DOHH2 (cell line): ENCODE results near the gene NSMF.

ENCODE experiments used
- H3F3A ChIP-seq: fragments of 200-600 bp; sonication (generic), shearing (Covaris generic); 2 replicates; pipeline ENCODE4 v1.6.0; 2016; ENCODE audit warnings: antibody characterized with exemption, mild to moderate bottlenecking; ENCODE audit not compliant: control insufficient read depth, insufficient read depth
- H3K27ac ChIP-seq: fragments of 200-600 bp; sonication (generic); 2 replicates; pipeline ENCODE4 v1.5.1; 2014; ENCODE audit warnings: low read depth, mild to moderate bottlenecking, low read length, moderate library complexity
- H3K27me3 ChIP-seq: fragments of 200-600 bp; sonication (generic); 2 replicates; pipeline ENCODE4 v1.6.1; 2014; ENCODE audit warnings: mild to moderate bottlenecking, low read length, mixed read lengths; ENCODE audit not compliant: control insufficient read depth
- H3K36me3 ChIP-seq: fragments of 200-600 bp; sonication (generic); 2 replicates; pipeline ENCODE4 v1.6.1; 2014; ENCODE audit warnings: mild to moderate bottlenecking, low read length, moderate library complexity, mixed read lengths; ENCODE audit not compliant: control insufficient read depth
- H3K4me1 ChIP-seq: fragments of 200-600 bp; sonication (generic); 2 replicates; pipeline ENCODE4 v1.6.1; 2014; ENCODE audit warnings: mild to moderate bottlenecking, low read length, mixed read lengths; ENCODE audit not compliant: control insufficient read depth
- H3K4me2 ChIP-seq: fragments of 200-600 bp; sonication (generic); 2 replicates; pipeline ENCODE4 v1.6.0; 2014; ENCODE audit warnings: mild to moderate bottlenecking, low read length, moderate library complexity
- H3K4me3 ChIP-seq: fragments of 200-600 bp; sonication (generic); 2 replicates; pipeline ENCODE4 v1.5.1; 2014; ENCODE audit warnings: mild to moderate bottlenecking, low read length, mixed read lengths
- H3K79me2 ChIP-seq: fragments of 200-600 bp; sonication (generic); 2 replicates; pipeline ENCODE4 v1.6.1; 2014; ENCODE audit warnings: mild to moderate bottlenecking, low read length, mixed read lengths; ENCODE audit not compliant: control insufficient read depth
- H3K9me2 ChIP-seq: fragments of 200-600 bp; sonication (generic); replicated peaks from 2 replicates; pipeline ENCODE4 v1.6.1; 2014; ENCODE audit warnings: mild to moderate bottlenecking, low read length, mixed read lengths; ENCODE audit not compliant: control insufficient read depth
- H3K9me3 ChIP-seq: fragments of 200-600 bp; sonication (generic); 2 replicates; pipeline ENCODE4 v1.6.1; 2014; ENCODE audit warnings: antibody characterized with exemption, low read length, mixed read lengths; ENCODE audit not compliant: control insufficient read depth, insufficient read depth
- H4K20me1 ChIP-seq: fragments of 200-600 bp; sonication (generic); 2 replicates; pipeline ENCODE4 v1.6.0; 2014; ENCODE audit warnings: low read depth, mild to moderate bottlenecking, antibody characterized with exemption, low read length, moderate library complexity; ENCODE audit not compliant: control insufficient read depth, insufficient read depth
- EZH2phosphoT487 ChIP-seq: fragments of 200-600 bp; sonication (generic); IDR thresholded peaks from 2 replicates; pipeline ENCODE4 v1.6.1; 2017; ENCODE audit warnings: borderline replicate concordance, mild to moderate bottlenecking, antibody characterized with exemption, low read length, moderate library complexity, mixed read lengths
- TF ChIP-seq, protein P1 (sequence below): fragments of 200-600 bp; sonication (generic); IDR thresholded peaks from one replicate; pipeline ENCODE4 v1.5.1; 2014; ENCODE audit warnings: antibody characterized with exemption, mild to moderate bottlenecking, low read depth, low read length; ENCODE audit not compliant: poor library complexity, severe bottlenecking

The NSMF gene

DNA sequence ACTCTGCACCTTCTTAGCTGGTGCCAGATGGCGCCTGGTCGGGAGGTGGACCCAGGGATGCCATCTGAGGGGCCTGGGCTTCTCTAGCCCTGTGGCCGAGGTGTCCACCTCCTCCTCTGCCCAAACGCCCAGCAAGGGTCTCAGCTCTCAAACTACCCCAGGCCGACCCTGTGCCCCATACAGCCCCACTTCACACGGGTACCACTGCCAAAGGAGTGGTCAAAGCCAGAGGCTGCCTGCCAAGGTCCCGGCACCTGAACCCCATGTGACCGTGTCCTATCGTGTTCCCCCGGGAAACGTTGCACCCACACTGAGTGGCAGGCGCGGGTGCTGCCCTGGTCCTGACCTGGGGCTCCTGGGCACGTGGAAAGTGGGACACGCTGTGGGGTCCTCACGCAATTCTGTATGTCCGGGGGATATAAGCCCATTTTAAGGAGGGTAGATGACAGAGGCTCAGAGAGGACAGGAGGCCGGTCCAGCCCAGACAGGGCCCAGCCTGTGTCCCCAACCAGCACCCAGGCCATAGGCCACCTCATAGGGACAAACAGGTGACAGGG is 19.9 kb downstream of the NSMF start:
- Histone ChIP-seq H3K36me3 (no peaks in the 10 kb centered on the region), H3K79me2 (no peaks in the 10 kb centered on the region), H3F3A (peaks cover 6% of the 10 kb centered on the region), H3K27me3 (0 out of 2 replicates have a peak, but pooled peaks cover 4% of the 10 kb centered on the region), H3K4me2 (no peak overlapping the region), H3K27ac (no peak overlapping the region), H3K4me1 (peaks cover 16% of the 10 kb centered on the region), H3K4me3 (no peak overlapping the region), H3K9me2 (no peaks in the 10 kb centered on the region), H4K20me1 (no peaks in the 10 kb centered on the region), H3K9me3 (no peaks in the 10 kb centered on the region)
- no peak for TF ChIP-seq EZH2phosphoT487
- TF ChIP-seq, protein P1, sequence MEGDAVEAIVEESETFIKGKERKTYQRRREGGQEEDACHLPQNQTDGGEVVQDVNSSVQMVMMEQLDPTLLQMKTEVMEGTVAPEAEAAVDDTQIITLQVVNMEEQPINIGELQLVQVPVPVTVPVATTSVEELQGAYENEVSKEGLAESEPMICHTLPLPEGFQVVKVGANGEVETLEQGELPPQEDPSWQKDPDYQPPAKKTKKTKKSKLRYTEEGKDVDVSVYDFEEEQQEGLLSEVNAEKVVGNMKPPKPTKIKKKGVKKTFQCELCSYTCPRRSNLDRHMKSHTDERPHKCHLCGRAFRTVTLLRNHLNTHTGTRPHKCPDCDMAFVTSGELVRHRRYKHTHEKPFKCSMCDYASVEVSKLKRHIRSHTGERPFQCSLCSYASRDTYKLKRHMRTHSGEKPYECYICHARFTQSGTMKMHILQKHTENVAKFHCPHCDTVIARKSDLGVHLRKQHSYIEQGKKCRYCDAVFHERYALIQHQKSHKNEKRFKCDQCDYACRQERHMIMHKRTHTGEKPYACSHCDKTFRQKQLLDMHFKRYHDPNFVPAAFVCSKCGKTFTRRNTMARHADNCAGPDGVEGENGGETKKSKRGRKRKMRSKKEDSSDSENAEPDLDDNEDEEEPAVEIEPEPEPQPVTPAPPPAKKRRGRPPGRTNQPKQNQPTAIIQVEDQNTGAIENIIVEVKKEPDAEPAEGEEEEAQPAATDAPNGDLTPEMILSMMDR = no peak

- H3K27ac ChIP-seq = no peak overlapping the region
- no peak overlapping the region for H3K4me2 ChIP-seq
- H4K20me1 ChIP-seq = no peaks in the 10 kb centered on the region
- TF ChIP-seq, protein P1 = no peak
- no peak for TF ChIP-seq EZH2phosphoT487
- H3K9me2 ChIP-seq = no peaks in the 10 kb centered on the region
- peaks cover 16% of the 10 kb centered on the region for H3K4me1 ChIP-seq
- no peaks in the 10 kb centered on the region for H3K9me3 ChIP-seq
- H3K79me2 ChIP-seq = no peaks in the 10 kb centered on the region
- peaks cover 6% of the 10 kb centered on the region for H3F3A ChIP-seq
- H3K4me3 ChIP-seq = no peak overlapping the region
- 0 out of 2 replicates have a peak, but pooled peaks cover 4% of the 10 kb centered on the region for H3K27me3 ChIP-seq
- H3K36me3 ChIP-seq = no peaks in the 10 kb centered on the region
Measured at GRCh38 chr9:137438591-137439157, 20.5 kb downstream of the NSMF start.

DNA sequence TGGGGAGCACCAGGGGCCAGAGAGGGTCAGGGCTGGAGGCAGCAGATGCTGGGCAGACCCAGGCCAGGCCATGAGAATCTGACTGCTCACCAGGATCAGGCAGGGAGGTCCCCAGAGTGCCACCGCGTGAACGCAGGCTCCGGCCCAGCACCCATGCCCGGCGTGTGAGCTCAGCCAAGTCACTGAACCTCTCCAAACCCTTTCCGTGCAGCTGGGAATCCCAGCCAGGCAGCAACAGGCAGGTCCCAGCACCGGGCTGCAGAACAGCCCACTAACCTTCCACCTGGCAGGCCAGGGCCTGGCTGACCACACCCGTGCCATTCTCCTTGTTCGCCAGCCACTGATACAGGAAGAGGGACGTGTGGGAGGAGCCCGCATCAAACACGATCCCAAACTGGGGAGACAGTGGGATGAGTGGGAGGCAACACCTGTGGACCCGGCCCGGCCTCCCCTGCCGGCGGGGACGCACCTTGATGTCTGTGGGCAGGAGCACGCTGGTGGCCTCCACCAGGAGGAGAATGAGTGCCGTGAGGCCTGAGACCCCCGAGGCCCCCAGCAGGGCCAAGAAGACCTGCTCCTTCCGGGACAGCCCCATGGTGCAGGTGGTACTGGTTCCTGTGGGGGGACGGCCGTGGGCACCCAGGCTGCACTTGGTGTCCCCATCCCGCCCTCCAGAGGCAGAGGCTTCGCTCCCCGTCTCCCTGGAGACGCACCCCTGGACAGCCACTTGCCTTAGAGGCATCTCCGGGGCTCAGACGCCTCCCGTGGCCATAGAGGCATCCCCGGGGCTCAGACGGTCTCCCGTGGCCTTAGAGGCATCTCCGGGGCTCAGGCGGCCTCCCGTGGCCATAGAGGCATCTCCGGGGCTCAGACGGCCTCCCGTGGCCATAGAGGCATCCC is 21.2 kb downstream of the NSMF start:
- no peaks in the 10 kb centered on the region for H3K79me2 ChIP-seq
- peaks cover 6% of the 10 kb centered on the region for H3F3A ChIP-seq
- TF ChIP-seq, protein P1 = no peak
- TF ChIP-seq EZH2phosphoT487 = no peak
- no peaks in the 10 kb centered on the region for H3K9me2 ChIP-seq
- no peak overlapping the region for H3K4me2 ChIP-seq
- 0 out of 2 replicates have a peak, but pooled peaks cover 4% of the 10 kb centered on the region for H3K27me3 ChIP-seq
- peaks cover 16% of the 10 kb centered on the region for H3K4me1 ChIP-seq
- H3K9me3 ChIP-seq = no peaks in the 10 kb centered on the region
- H3K36me3 ChIP-seq = no peaks in the 10 kb centered on the region
- no peaks in the 10 kb centered on the region for H4K20me1 ChIP-seq
- no peak overlapping the region for H3K4me3 ChIP-seq
- no peak overlapping the region for H3K27ac ChIP-seq
